Ishikawa (cell line): ENCODE measurements around the gene TMC7.

Experiments used
- MAX ChIP-seq: IDR thresholded peaks from 2 replicates; pipeline ENCODE4 v1.6.1; 2012
- YY1 ChIP-seq: IDR thresholded peaks from 2 replicates; pipeline ENCODE4 v1.6.1; 2012; ENCODE audit warnings: low read depth

DNA sequence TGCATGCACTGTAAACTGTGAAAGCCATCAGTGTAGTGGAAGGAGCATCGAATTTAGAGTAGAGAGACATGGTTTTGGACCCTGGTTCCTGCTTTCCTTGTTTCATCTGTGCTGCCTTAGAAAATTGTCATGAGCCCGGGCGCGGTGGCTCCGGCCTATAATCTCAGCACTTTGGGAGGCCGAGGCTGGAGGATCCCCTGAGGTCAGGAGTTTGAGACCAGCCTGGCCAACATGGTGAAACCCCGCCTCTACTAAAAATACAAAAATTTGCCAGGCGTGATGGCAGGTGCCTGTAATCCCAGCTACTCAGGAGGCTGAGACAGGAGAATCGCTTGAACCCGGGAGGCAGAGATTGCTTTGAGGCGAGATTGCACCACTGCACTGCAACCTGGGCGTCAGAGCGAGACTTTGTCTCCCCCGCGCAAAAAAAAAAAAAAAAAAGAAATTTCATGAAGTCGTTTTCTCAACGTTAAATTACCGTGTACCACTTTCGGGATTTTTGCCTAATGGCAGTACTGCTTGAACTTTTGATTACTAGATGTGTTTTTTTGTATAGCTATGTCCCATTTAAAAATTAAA lies 84.6 kb downstream of the TMC7 start:
- TF ChIP-seq YY1 (no peak), MAX (no peak)
